Calu3 (cell line): ENCODE results near the gene PHF13. TPM values are rescaled to one million over a fixed set of nuclear protein-coding genes. Genes with fewer than 3 reads are reported as not detected.
A peak's percentile ranks its signal among the peaks of the same experiment; 100 is the strongest.

ENCODE experiments used
- BruUV-seq: library from RNA; stranded (reverse); fragments of 400-500 nt; replicated peaks from 2 replicates; lab custom pipeline; 2021; lab: Mats Ljungman, UMichigan
- CTCF ChIA-PET: fragments of 300-600 bp; sonication (Branson Sonifier 250); formaldehyde crosslinking; loops from one replicate; lab custom pipeline; 2022; ENCODE audit warnings: antibody characterized with exemption; lab: Charles Lee
- DNase-seq: peaks from one replicate; pipeline ENCODE4 v3.0.0; 2022
- H3K27ac Mint-ChIP-seq: one replicate; pipeline ENCODE4 v1.8.0; 2022; ENCODE audit warnings: mixed read lengths; ENCODE audit not compliant: unreplicated experiment
- H3K27me3 Mint-ChIP-seq: one replicate; pipeline ENCODE4 v1.8.0; 2022; ENCODE audit warnings: mixed read lengths; ENCODE audit not compliant: unreplicated experiment
- H3K36me3 Mint-ChIP-seq: one replicate; pipeline ENCODE4 v1.8.0; 2022; ENCODE audit warnings: mild to moderate bottlenecking, moderate library complexity, mixed read lengths; ENCODE audit not compliant: insufficient read depth, unreplicated experiment
- H3K4me1 Mint-ChIP-seq: one replicate; pipeline ENCODE4 v1.8.0; 2022; ENCODE audit warnings: mild to moderate bottlenecking, low read depth, mixed read lengths; ENCODE audit not compliant: unreplicated experiment
- H3K4me3 Mint-ChIP-seq: one replicate; pipeline ENCODE4 v1.8.0; 2022; ENCODE audit warnings: mild to moderate bottlenecking, low read depth, moderate library complexity, mixed read lengths; ENCODE audit not compliant: unreplicated experiment
- H3K9me3 Mint-ChIP-seq: one replicate; pipeline ENCODE4 v1.8.0; 2022; ENCODE audit warnings: low read depth, mixed read lengths; ENCODE audit not compliant: unreplicated experiment
- CTCF ChIP-seq: fragments of 200-600 bp; IDR thresholded peaks from one replicate; pipeline ENCODE4 v1.8.0; 2022; ENCODE audit warnings: antibody characterized with exemption; ENCODE audit not compliant: unreplicated experiment
- intact Hi-C: fragments of 100-400 bp; cut with micrococcal nuclease; formaldehyde crosslinking; loops from one replicate; pipeline ENCODE4 v1.10.0; 2022; ENCODE audit not compliant: unreplicated experiment
- total RNA-seq: library from RNA; stranded (reverse); gene quantifications from 2 replicates; pipeline ENCODE4 v1.2.3, GENCODE V29; 2022

PHF13 gene
- total RNA-seq, 1 experiment from 2014 or later = 14.5 TPM

DNA sequence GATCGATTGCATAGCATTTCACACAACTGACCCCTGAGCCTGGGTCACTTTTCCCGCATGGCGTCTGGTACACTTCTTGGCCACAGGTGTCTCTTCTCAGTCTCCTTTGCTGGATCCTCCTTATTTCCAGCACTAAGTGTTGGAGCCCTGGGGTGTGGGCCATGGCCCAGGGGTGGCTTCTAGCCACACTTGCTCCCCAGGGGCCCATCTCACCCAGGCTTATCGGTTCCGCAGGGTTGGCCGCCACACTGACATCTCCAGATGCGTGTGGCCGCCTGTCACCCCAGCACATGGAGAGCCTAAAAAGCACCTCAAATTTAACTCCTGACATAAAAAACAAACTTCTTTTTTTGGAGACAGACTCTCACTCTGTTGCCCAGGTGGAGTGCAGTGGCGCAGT lies 13.5 kb downstream of the PHF13 start:
- Mint-ChIP-seq H3K9me3 (no peaks in the 10 kb centered on the region), H3K36me3 (peaks cover 37% of the 10 kb centered on the region), H3K27ac (no peak overlapping the region), H3K4me1 (no peaks in the 10 kb centered on the region), H3K27me3 (no peaks in the 10 kb centered on the region), H3K4me3 (peak overlapping the region; percentile 77)
- CTCF ChIA-PET = no interaction called here
- DNase-seq = no peak
- intact Hi-C loops = no loop called here
- no peak for TF ChIP-seq CTCF
- no TSS peak for BruUV-seq

- H3K4me3 Mint-ChIP-seq = peak overlapping the region; percentile 77
- DNase-seq = no peak
- TF ChIP-seq CTCF = no peak
- no peaks in the 10 kb centered on the region for H3K4me1 Mint-ChIP-seq
- BruUV-seq = no TSS peak
- CTCF ChIA-PET = no interaction called here
- H3K27ac Mint-ChIP-seq = no peak overlapping the region
- H3K9me3 Mint-ChIP-seq = no peaks in the 10 kb centered on the region
- H3K27me3 Mint-ChIP-seq = no peaks in the 10 kb centered on the region
- H3K36me3 Mint-ChIP-seq = peaks cover 44% of the 10 kb centered on the region
- intact Hi-C loops = no loop called here
Measured at GRCh38 chr1:6627841-6628545, 14.5 kb downstream of the PHF13 start.

GRCh38 chr1:6628971-6629479 lies 15.5 kb downstream of the PHF13 start:
- CTCF ChIA-PET = no interaction called here
- H3K36me3 Mint-ChIP-seq = peaks cover 55% of the 10 kb centered on the region
- no TSS peak for BruUV-seq

DNA sequence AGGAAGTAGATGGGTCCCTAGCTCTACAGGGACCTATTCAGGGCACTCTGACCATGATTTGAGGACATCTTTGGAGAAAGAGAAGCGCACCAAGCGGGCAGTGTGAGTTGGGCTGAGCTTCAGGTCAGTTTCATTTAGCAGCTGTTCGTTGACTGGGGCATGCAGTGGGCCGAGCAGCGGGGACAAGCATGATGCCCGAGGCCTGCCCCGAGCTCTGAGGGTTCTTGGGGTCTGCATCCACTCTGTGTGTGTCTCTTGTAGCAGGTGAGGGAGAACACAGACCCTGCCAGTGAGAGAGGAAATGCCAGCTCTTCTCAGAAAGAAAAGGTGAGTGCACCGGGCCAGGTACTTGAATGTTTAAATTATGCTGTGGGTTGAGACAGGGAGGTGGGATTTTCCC lies 16.5 kb downstream of the PHF13 start:
- H3K27ac Mint-ChIP-seq = no peak overlapping the region
- intact Hi-C loops = no loop called here
- no peak for DNase-seq

More at GRCh38 chr1:6628971-6629479, 15.5 kb downstream of the PHF13 start:
- Mint-ChIP-seq H3K4me1 (no peaks in the 10 kb centered on the region), H3K9me3 (no peaks in the 10 kb centered on the region), H3K27me3 (no peaks in the 10 kb centered on the region), H3K27ac (no peak overlapping the region), H3K4me3 (no peak overlapping the region)
- intact Hi-C loops = no loop called here
- TF ChIP-seq CTCF = no peak
- DNase-seq = no peak

More for the DNA sequence above, 16.5 kb downstream of the PHF13 start:
- CTCF ChIA-PET = interaction anchor here (0.6 to 1.0 kb wide), 2 partner anchors 15 to 601 kb away, joined by 3 read pairs; no protein-coding TSS in a partner anchor
- Mint-ChIP-seq H3K4me3 (no peak overlapping the region), H3K9me3 (no peaks in the 10 kb centered on the region), H3K4me1 (no peaks in the 10 kb centered on the region), H3K27me3 (no peaks in the 10 kb centered on the region), H3K36me3 (peaks cover 57% of the 10 kb centered on the region)
- no peak for TF ChIP-seq CTCF
- no TSS peak for BruUV-seq
